LNCAP (cell line): ENCODE data around the gene SCFD2.

Experiments used
- CTCF ChIP-seq: fragments of 450-650 bp; IDR thresholded peaks from 2 replicates; pipeline ENCODE4 v1.5.1; 2017; ENCODE audit warnings: mild to moderate bottlenecking

SCFD2 gene

GRCh38 chr4:52912608-52913007 is 453.3 kb downstream of the SCFD2 start:
- TF ChIP-seq CTCF: no peak

GRCh38 chr4:52911684-52912294 is 454.1 kb downstream of the SCFD2 start:
- TF ChIP-seq CTCF: peak; percentile 93

- no peak for TF ChIP-seq CTCF
These were observed 455.7 kb downstream of the SCFD2 start for GRCh38 chr4:52910115-52910514.

GRCh38 chr4:52907510-52907909 is 458.4 kb downstream of the SCFD2 start:
- no peak for TF ChIP-seq CTCF

- TF ChIP-seq CTCF: no peak
These were observed 461.4 kb downstream of the SCFD2 start for GRCh38 chr4:52904421-52904820.

GRCh38 chr4:52903273-52903672 is 462.6 kb downstream of the SCFD2 start:
- TF ChIP-seq CTCF: no peak

- no peak for TF ChIP-seq CTCF
These were observed 471.4 kb downstream of the SCFD2 start for GRCh38 chr4:52894443-52894842.

GRCh38 chr4:52892880-52893279 is 473.0 kb downstream of the SCFD2 start:
- TF ChIP-seq CTCF: no peak
